NCI-H2227 (cell line): ENCODE data around the gene TMEFF2.

Source experiments
- DNase-seq: peaks from one replicate; lab custom pipeline; 2025; ENCODE audit not compliant: unreplicated experiment; lab: John Stamatoyannopoulos, UW

TMEFF2 gene

GRCh38 chr2:191910518-191910917 lies 284.2 kb downstream of the TMEFF2 start:
- DNase-seq: no peak

- DNase-seq: no peak
Observed at GRCh38 chr2:191908874-191909273, 285.9 kb downstream of the TMEFF2 start.

- no peak for DNase-seq
Observed at GRCh38 chr2:191907545-191907944, 287.2 kb downstream of the TMEFF2 start.

- no peak for DNase-seq
Observed at GRCh38 chr2:191907091-191907490, 287.6 kb downstream of the TMEFF2 start.

- no peak for DNase-seq
Observed at GRCh38 chr2:191905336-191905735, 289.4 kb downstream of the TMEFF2 start.

- DNase-seq: no peak
Observed at GRCh38 chr2:191901031-191901430, 293.7 kb downstream of the TMEFF2 start.

GRCh38 chr2:191899410-191899809 lies 295.3 kb downstream of the TMEFF2 start:
- no peak for DNase-seq
